Glutamatergic neuron (in vitro differentiated cells): ENCODE results near the gene PADI1. TPM values are rescaled to one million over a fixed set of nuclear protein-coding genes. Genes with fewer than 3 reads are reported as not detected.

Experiments
- DNase-seq: peaks from one replicate; pipeline ENCODE4 v3.0.0; 2022
- H3K27ac Mint-ChIP-seq: one replicate; pipeline ENCODE4 v1.8.0; 2020; ENCODE audit warnings: mild to moderate bottlenecking, mixed read lengths, inconsistent platforms; ENCODE audit not compliant: unreplicated experiment
- H3K27me3 Mint-ChIP-seq: one replicate; pipeline ENCODE4 v1.8.0; 2020; ENCODE audit warnings: mild to moderate bottlenecking, moderate library complexity, mixed read lengths, inconsistent platforms; ENCODE audit not compliant: unreplicated experiment
- H3K36me3 Mint-ChIP-seq: one replicate; pipeline ENCODE4 v1.8.0; 2020; ENCODE audit warnings: mild to moderate bottlenecking, mixed read lengths, inconsistent platforms; ENCODE audit not compliant: unreplicated experiment
- H3K4me1 Mint-ChIP-seq: one replicate; pipeline ENCODE4 v1.8.0; 2020; ENCODE audit warnings: mild to moderate bottlenecking, low read depth, mixed read lengths, inconsistent platforms; ENCODE audit not compliant: unreplicated experiment
- H3K4me3 Mint-ChIP-seq: one replicate; pipeline ENCODE4 v1.8.0; 2020; ENCODE audit warnings: mild to moderate bottlenecking, mixed read lengths, inconsistent platforms; ENCODE audit not compliant: unreplicated experiment
- H3K9me3 Mint-ChIP-seq: one replicate; pipeline ENCODE4 v1.8.0; 2020; ENCODE audit warnings: mild to moderate bottlenecking, moderate library complexity, mixed read lengths, inconsistent platforms; ENCODE audit not compliant: unreplicated experiment
- CTCF ChIP-seq: fragments of 200-600 bp; sonication (generic); IDR thresholded peaks from one replicate; pipeline ENCODE4 v1.5.0; 2021; ENCODE audit not compliant: partially characterized antibody, unreplicated experiment
- total RNA-seq: library from RNA; stranded (reverse); fragmentation: NEBNext Ultra II Directional; extraction: Animal tissue kit (Norgen Biotek cat#: 25700); gene quantifications from one replicate; pipeline ENCODE4 v1.2.1, GENCODE V29; 2021; ENCODE audit not compliant: unreplicated experiment

PADI1 gene
- total RNA-seq, 1 donor from 2014 or later, result not detected

GRCh38 chr1:17250601-17251000 is 45.7 kb downstream of the PADI1 start:
- Mint-ChIP-seq H3K36me3 (no peaks in the 10 kb centered on the region), H3K27me3 (peaks cover 6% of the 10 kb centered on the region), H3K4me1 (no peaks in the 10 kb centered on the region), H3K9me3 (no peaks in the 10 kb centered on the region), H3K4me3 (no peak overlapping the region), H3K27ac (no peak overlapping the region)
- TF ChIP-seq CTCF, result no peak
- DNase-seq, result no peak

- no peak overlapping the region for H3K27ac Mint-ChIP-seq
- H3K27me3 Mint-ChIP-seq, result peaks cover 8% of the 10 kb centered on the region
- no peaks in the 10 kb centered on the region for H3K36me3 Mint-ChIP-seq
- no peak for TF ChIP-seq CTCF
- H3K4me1 Mint-ChIP-seq, result no peaks in the 10 kb centered on the region
- no peak for DNase-seq
- H3K4me3 Mint-ChIP-seq, result no peak overlapping the region
- no peaks in the 10 kb centered on the region for H3K9me3 Mint-ChIP-seq
Observed at GRCh38 chr1:17251246-17251645, 46.3 kb downstream of the PADI1 start.

- Mint-ChIP-seq H3K36me3 (no peaks in the 10 kb centered on the region), H3K4me1 (no peaks in the 10 kb centered on the region), H3K9me3 (no peaks in the 10 kb centered on the region), H3K4me3 (no peak overlapping the region), H3K27me3 (peaks cover 5% of the 10 kb centered on the region), H3K27ac (no peak overlapping the region)
- TF ChIP-seq CTCF, result no peak
- no peak for DNase-seq
Observed at GRCh38 chr1:17251701-17252376, 46.9 kb downstream of the PADI1 start.

GRCh38 chr1:17255336-17255735 is 50.4 kb downstream of the PADI1 start:
- no peak for TF ChIP-seq CTCF
- no peak overlapping the region for H3K27ac Mint-ChIP-seq
- H3K9me3 Mint-ChIP-seq, result no peaks in the 10 kb centered on the region
- H3K36me3 Mint-ChIP-seq, result no peaks in the 10 kb centered on the region
- no peaks in the 10 kb centered on the region for H3K4me1 Mint-ChIP-seq
- H3K27me3 Mint-ChIP-seq, result peaks cover 5% of the 10 kb centered on the region
- no peak for DNase-seq
- H3K4me3 Mint-ChIP-seq, result no peak overlapping the region

- no peak for TF ChIP-seq CTCF
- H3K27ac Mint-ChIP-seq, result no peak overlapping the region
- peaks cover 1% of the 10 kb centered on the region for H3K9me3 Mint-ChIP-seq
- H3K4me3 Mint-ChIP-seq, result no peak overlapping the region
- DNase-seq, result no peak
- H3K27me3 Mint-ChIP-seq, result peaks cover 2% of the 10 kb centered on the region
- peaks cover 6% of the 10 kb centered on the region for H3K36me3 Mint-ChIP-seq
- no peaks in the 10 kb centered on the region for H3K4me1 Mint-ChIP-seq
Observed at GRCh38 chr1:17258116-17258757, 53.3 kb downstream of the PADI1 start.
